ENCODE measurements around the gene SLC25A34. TPM values are rescaled to one million over a fixed set of nuclear protein-coding genes. Genes with fewer than 3 reads are reported as not detected.

Gene SLC25A34
- total RNA-seq, 1 experiment from 2014 or later, result 0.10 TPM

- no peak for DNase-seq (ENCODE audit: low spot score)
Measured at GRCh38 chr1:15714406-15715136, 21.5 kb upstream of the SLC25A34 start.

- no peak for DNase-seq (ENCODE audit: low spot score)
Measured at GRCh38 chr1:15717418-15718125, 18.5 kb upstream of the SLC25A34 start.

GRCh38 chr1:15718199-15718601 lies 17.9 kb upstream of the SLC25A34 start:
- no peak for DNase-seq (ENCODE audit: low spot score)

GRCh38 chr1:15719381-15720120 lies 16.5 kb upstream of the SLC25A34 start:
- no peak for DNase-seq (ENCODE audit: low spot score)

- DNase-seq (ENCODE audit: low spot score), result no peak
Measured at GRCh38 chr1:15720861-15721260, 15.2 kb upstream of the SLC25A34 start.

GRCh38 chr1:15722411-15722810 lies 13.6 kb upstream of the SLC25A34 start:
- DNase-seq (ENCODE audit: low spot score), result no peak

- no peak for DNase-seq (ENCODE audit: low spot score)
Measured at GRCh38 chr1:15722836-15723532, 13.1 kb upstream of the SLC25A34 start.

GRCh38 chr1:15723631-15724246 lies 12.3 kb upstream of the SLC25A34 start:
- no peak for DNase-seq (ENCODE audit: low spot score)

- no peak for DNase-seq (ENCODE audit: low spot score)
Measured at GRCh38 chr1:15724949-15725880, 10.8 kb upstream of the SLC25A34 start.

GRCh38 chr1:15726508-15726907 lies 9.6 kb upstream of the SLC25A34 start:
- no peak for DNase-seq (ENCODE audit: low spot score)

GRCh38 chr1:15727021-15727420 lies 9.0 kb upstream of the SLC25A34 start:
- DNase-seq (ENCODE audit: low spot score), result no peak

GRCh38 chr1:15727424-15727823 lies 8.6 kb upstream of the SLC25A34 start:
- no peak for DNase-seq (ENCODE audit: low spot score)

GRCh38 chr1:15727866-15728534 lies 8.1 kb upstream of the SLC25A34 start:
- no peak for DNase-seq (ENCODE audit: low spot score)

GRCh38 chr1:15728937-15729657 lies 7.0 kb upstream of the SLC25A34 start:
- DNase-seq (ENCODE audit: low spot score), result no peak

GRCh38 chr1:15730423-15730822 lies 5.6 kb upstream of the SLC25A34 start:
- no peak for DNase-seq (ENCODE audit: low spot score)

GRCh38 chr1:15730936-15731335 lies 5.1 kb upstream of the SLC25A34 start:
- no peak for DNase-seq (ENCODE audit: low spot score)

- no peak for DNase-seq (ENCODE audit: low spot score)
Measured at GRCh38 chr1:15731735-15732685, 4.0 kb upstream of the SLC25A34 start.

- DNase-seq (ENCODE audit: low spot score), result no peak
Measured at GRCh38 chr1:15732686-15733081, 3.4 kb upstream of the SLC25A34 start.

Data from H4 (cell line).